Activated T-cell treated with anti-CD3 and anti-CD28 coated beads, Interleukin-2, amount 50 U/mL, for 24 hours (primary cell): ENCODE results near the gene GTF2F2.

Source experiments
- DNase-seq: peaks from one replicate; pipeline ENCODE4 v3.0.0-alpha.2; 2020
- H3K27ac Mint-ChIP-seq: 2 replicates; pipeline ENCODE4 v1.8.0; 2020; ENCODE audit warnings: mild to moderate bottlenecking, mixed read lengths
- H3K27me3 Mint-ChIP-seq: 2 replicates; pipeline ENCODE4 v1.8.0; 2020; ENCODE audit warnings: mixed read lengths
- H3K36me3 Mint-ChIP-seq: 2 replicates; pipeline ENCODE4 v1.8.0; 2020; ENCODE audit warnings: low read depth, mixed read lengths
- H3K4me1 Mint-ChIP-seq: 2 replicates; pipeline ENCODE4 v1.8.0; 2020; ENCODE audit warnings: low read depth, mixed read lengths
- H3K4me3 Mint-ChIP-seq: 2 replicates; pipeline ENCODE4 v1.8.0; 2020; ENCODE audit warnings: mild to moderate bottlenecking, moderate library complexity, mixed read lengths
- H3K9me3 Mint-ChIP-seq: 2 replicates; pipeline ENCODE4 v1.8.0; 2020; ENCODE audit warnings: mixed read lengths

The GTF2F2 gene

DNA sequence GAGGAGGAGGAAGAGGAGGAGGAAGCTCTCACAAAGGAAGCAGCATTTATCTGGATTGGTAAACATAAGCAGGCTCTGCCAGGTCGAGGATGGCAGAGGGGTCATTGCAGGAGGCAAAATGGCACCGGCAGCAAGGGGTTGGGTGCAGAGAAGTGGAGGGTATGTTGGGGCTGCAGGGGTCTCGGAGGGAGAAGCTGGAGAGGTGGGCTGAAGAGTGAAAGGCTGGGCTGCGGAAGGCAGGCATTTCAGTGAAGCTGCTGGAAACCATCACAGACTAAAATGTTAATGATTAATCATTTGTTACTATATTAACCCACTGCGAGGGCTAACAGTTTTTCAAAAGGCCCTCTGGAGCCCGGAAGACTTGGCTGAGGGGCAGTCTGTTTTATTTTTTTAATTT lies 196.0 kb downstream of the GTF2F2 start:
- DNase-seq = peak; percentile 8
- Mint-ChIP-seq H3K4me3 (no peak overlapping the region), H3K9me3 (no peaks in the 10 kb centered on the region), H3K27ac (no peak overlapping the region), H3K36me3 (no peaks in the 10 kb centered on the region), H3K27me3 (peaks cover 3% of the 10 kb centered on the region), H3K4me1 (peaks cover 7% of the 10 kb centered on the region)

- no peak overlapping the region for H3K27ac Mint-ChIP-seq
- H3K4me1 Mint-ChIP-seq = peaks cover 3% of the 10 kb centered on the region
Observed at GRCh38 chr13:45316996-45317395, 196.7 kb downstream of the GTF2F2 start.

GRCh38 chr13:45320876-45321629 lies 200.7 kb downstream of the GTF2F2 start:
- no peaks in the 10 kb centered on the region for H3K36me3 Mint-ChIP-seq
- no peak overlapping the region for H3K4me3 Mint-ChIP-seq
- DNase-seq = no peak
- peaks cover 10% of the 10 kb centered on the region for H3K4me1 Mint-ChIP-seq
- no peaks in the 10 kb centered on the region for H3K9me3 Mint-ChIP-seq
- H3K27me3 Mint-ChIP-seq = no peaks in the 10 kb centered on the region
- no peak overlapping the region for H3K27ac Mint-ChIP-seq

More at GRCh38 chr13:45316996-45317395, 196.7 kb downstream of the GTF2F2 start:
- no peaks in the 10 kb centered on the region for H3K36me3 Mint-ChIP-seq
- no peak for DNase-seq
- peaks cover under 1% of the 10 kb centered on the region for H3K27me3 Mint-ChIP-seq
- no peaks in the 10 kb centered on the region for H3K9me3 Mint-ChIP-seq
- no peak overlapping the region for H3K4me3 Mint-ChIP-seq

GRCh38 chr13:45325806-45326205 lies 205.5 kb downstream of the GTF2F2 start:
- Mint-ChIP-seq H3K4me3 (no peak overlapping the region), H3K27me3 (no peaks in the 10 kb centered on the region), H3K27ac (no peak overlapping the region), H3K4me1 (peaks cover 43% of the 10 kb centered on the region), H3K36me3 (no peaks in the 10 kb centered on the region), H3K9me3 (no peaks in the 10 kb centered on the region)
- DNase-seq = no peak

DNA sequence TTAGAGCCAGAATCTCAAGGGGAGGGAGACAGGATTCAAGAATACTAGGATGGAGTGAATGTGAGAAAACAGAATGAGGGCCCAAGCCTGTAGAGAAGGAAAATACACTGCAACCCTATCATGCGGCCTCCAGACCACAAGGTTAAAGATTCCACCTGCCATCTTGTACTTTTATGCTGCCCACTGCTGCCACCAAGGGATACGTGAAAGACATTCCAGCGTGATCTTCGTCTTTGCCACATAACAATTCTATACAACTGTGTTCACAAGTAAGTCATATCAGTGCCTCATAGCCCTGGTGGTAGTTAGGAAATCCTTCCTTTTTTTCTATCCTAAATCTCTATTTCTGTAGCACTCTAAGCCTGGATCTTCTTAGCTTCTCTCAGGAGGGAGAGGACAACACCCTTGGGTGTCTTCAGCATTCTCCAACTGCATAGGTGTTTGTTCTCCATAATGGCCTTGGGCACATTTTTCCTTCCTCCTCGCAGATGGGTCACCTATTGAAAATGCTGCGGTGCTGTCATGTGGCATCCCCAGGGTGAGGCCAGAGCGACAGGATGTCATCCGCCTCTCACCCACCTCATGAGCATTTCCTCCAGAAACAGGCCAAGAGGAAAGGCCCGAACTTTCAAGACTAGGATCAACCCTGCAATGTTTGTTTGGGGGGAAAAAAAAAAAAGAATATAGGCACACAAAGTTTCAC lies 207.1 kb downstream of the GTF2F2 start:
- Mint-ChIP-seq H3K27ac (peak overlapping the region; percentile 45), H3K4me1 (peaks cover 56% of the 10 kb centered on the region), H3K36me3 (no peaks in the 10 kb centered on the region), H3K9me3 (no peaks in the 10 kb centered on the region), H3K27me3 (no peaks in the 10 kb centered on the region), H3K4me3 (no peak overlapping the region)
- DNase-seq = no peak

GRCh38 chr13:45328661-45329111 lies 208.4 kb downstream of the GTF2F2 start:
- Mint-ChIP-seq H3K4me1 (peaks cover 69% of the 10 kb centered on the region), H3K4me3 (no peak overlapping the region), H3K9me3 (no peaks in the 10 kb centered on the region), H3K27ac (no peak overlapping the region), H3K36me3 (peaks cover 8% of the 10 kb centered on the region), H3K27me3 (no peaks in the 10 kb centered on the region)
- no peak for DNase-seq

GRCh38 chr13:45331123-45331619 lies 210.9 kb downstream of the GTF2F2 start:
- Mint-ChIP-seq H3K27me3 (no peaks in the 10 kb centered on the region), H3K27ac (peak overlapping the region; percentile 73), H3K4me1 (peaks cover 88% of the 10 kb centered on the region), H3K9me3 (no peaks in the 10 kb centered on the region), H3K4me3 (no peak overlapping the region), H3K36me3 (peaks cover 33% of the 10 kb centered on the region)
- no peak for DNase-seq

DNA sequence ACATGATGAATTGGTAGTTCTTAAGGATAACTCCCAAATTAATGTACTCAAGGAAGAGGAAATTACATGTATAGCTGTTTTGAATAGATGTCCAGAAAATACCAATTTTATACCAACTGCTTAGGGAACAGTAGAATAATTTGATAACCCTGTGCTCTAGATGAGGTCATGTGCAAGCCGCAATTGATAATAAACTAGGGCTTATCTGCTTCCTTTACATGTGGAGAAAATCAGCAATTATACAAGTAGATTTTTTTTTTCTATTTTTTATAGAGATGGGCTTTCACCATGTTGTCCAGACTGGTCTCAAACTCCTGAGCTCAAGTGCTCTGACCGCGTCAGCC lies 211.4 kb downstream of the GTF2F2 start:
- Mint-ChIP-seq H3K4me3 (no peak overlapping the region), H3K9me3 (no peaks in the 10 kb centered on the region), H3K4me1 (peaks cover 93% of the 10 kb centered on the region), H3K27ac (peak overlapping the region; percentile 73), H3K27me3 (no peaks in the 10 kb centered on the region), H3K36me3 (peaks cover 38% of the 10 kb centered on the region)
- no peak for DNase-seq

- peaks cover 43% of the 10 kb centered on the region for H3K36me3 Mint-ChIP-seq
- H3K9me3 Mint-ChIP-seq = no peaks in the 10 kb centered on the region
- peak overlapping the region; percentile 100 for H3K27ac Mint-ChIP-seq
- DNase-seq = no peak
- H3K27me3 Mint-ChIP-seq = no peaks in the 10 kb centered on the region
- no peak overlapping the region for H3K4me3 Mint-ChIP-seq
- peaks cover 94% of the 10 kb centered on the region for H3K4me1 Mint-ChIP-seq
Observed at GRCh38 chr13:45332036-45332830, 211.9 kb downstream of the GTF2F2 start.

- no peaks in the 10 kb centered on the region for H3K9me3 Mint-ChIP-seq
- DNase-seq = no peak
- no peaks in the 10 kb centered on the region for H3K27me3 Mint-ChIP-seq
- peaks cover 49% of the 10 kb centered on the region for H3K36me3 Mint-ChIP-seq
- peaks cover 94% of the 10 kb centered on the region for H3K4me1 Mint-ChIP-seq
- H3K27ac Mint-ChIP-seq = peak overlapping the region; percentile 100
- H3K4me3 Mint-ChIP-seq = no peak overlapping the region
Observed at GRCh38 chr13:45332831-45333219, 212.5 kb downstream of the GTF2F2 start.

GRCh38 chr13:45333251-45333976 lies 213.1 kb downstream of the GTF2F2 start:
- Mint-ChIP-seq H3K4me3 (no peak overlapping the region), H3K36me3 (peaks cover 55% of the 10 kb centered on the region)

More at GRCh38 chr13:45333251-45333976, 213.1 kb downstream of the GTF2F2 start:
- H3K27ac Mint-ChIP-seq = peak overlapping the region; percentile 100
- H3K4me1 Mint-ChIP-seq = peaks cover 96% of the 10 kb centered on the region
- no peak for DNase-seq
- no peaks in the 10 kb centered on the region for H3K9me3 Mint-ChIP-seq
- no peaks in the 10 kb centered on the region for H3K27me3 Mint-ChIP-seq
